ENCODE measurements around the gene SNX32.

GRCh38 chr11:65789230-65790103, 44.3 kb upstream of the SNX32 start:
- no peak for TF ChIP-seq CTCF (IDR thresholded peaks at IDR 0.05)
- TF ChIP-seq POLR2A (IDR thresholded peaks at IDR 0.05), result no peak

Measured in uterus (tissue), 2 donors.